GM18858 (cell line): Measurements from ENCODE around the gene MEOX1.

Experiments
- ATAC-seq: cut with Tn5 transposase; IDR thresholded peaks from one replicate; pipeline ENCODE4 v1.9.1; 2021; ENCODE audit not compliant: unreplicated experiment

Gene MEOX1

GRCh38 chr17:43595466-43595865 is 66.3 kb downstream of the MEOX1 start:
- no peak for ATAC-seq

DNA sequence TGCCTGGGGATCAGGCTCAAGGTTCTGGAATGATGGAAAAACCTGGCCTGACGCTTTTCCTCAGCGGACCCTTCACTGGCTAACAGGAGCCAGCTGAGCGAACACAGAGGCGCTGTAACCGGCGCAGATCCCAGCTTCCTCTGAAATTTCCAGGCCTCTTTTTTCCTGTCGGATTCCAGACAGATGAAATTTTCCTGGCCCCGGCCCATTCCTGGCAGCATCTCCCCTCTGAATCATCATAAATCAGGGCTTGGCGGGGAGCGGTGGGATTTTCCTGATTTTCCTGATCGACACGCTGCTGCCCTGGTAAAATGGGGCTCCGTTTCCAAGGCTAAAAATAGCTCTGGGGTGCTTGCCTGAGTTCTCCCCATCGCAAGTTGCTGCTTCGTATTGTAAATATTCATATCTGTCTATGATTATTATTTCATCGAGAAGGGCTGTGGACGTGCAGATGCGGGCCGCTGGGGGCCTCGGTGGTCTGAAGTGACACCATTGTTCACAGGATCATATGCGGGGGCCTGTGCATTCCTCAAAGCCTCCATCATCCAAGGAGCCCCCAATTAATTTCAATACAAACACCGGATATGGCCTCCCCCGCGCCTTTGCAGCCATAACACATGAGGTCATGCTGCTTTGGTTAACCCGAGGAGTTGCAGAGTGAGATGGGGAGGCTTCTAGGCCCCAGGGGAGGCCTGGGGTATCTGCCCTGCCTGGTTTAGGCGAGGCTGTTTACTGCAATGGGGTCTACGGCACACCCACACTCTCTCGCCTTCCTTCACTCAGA is 69.8 kb downstream of the MEOX1 start:
- ATAC-seq: no peak

- no peak for ATAC-seq
These were observed 70.7 kb downstream of the MEOX1 start for GRCh38 chr17:43591001-43591400.
